ENCODE data around the gene FOXA2.

- TF ChIP-seq, protein P1, sequence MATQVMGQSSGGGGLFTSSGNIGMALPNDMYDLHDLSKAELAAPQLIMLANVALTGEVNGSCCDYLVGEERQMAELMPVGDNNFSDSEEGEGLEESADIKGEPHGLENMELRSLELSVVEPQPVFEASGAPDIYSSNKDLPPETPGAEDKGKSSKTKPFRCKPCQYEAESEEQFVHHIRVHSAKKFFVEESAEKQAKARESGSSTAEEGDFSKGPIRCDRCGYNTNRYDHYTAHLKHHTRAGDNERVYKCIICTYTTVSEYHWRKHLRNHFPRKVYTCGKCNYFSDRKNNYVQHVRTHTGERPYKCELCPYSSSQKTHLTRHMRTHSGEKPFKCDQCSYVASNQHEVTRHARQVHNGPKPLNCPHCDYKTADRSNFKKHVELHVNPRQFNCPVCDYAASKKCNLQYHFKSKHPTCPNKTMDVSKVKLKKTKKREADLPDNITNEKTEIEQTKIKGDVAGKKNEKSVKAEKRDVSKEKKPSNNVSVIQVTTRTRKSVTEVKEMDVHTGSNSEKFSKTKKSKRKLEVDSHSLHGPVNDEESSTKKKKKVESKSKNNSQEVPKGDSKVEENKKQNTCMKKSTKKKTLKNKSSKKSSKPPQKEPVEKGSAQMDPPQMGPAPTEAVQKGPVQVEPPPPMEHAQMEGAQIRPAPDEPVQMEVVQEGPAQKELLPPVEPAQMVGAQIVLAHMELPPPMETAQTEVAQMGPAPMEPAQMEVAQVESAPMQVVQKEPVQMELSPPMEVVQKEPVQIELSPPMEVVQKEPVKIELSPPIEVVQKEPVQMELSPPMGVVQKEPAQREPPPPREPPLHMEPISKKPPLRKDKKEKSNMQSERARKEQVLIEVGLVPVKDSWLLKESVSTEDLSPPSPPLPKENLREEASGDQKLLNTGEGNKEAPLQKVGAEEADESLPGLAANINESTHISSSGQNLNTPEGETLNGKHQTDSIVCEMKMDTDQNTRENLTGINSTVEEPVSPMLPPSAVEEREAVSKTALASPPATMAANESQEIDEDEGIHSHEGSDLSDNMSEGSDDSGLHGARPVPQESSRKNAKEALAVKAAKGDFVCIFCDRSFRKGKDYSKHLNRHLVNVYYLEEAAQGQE (IDR thresholded peaks at IDR 0.05; ENCODE audit: insufficient read depth in 1 of 2, low read depth in 2 of 2, low read length in 1 of 2) = no peak
- TF ChIP-seq, protein P2, sequence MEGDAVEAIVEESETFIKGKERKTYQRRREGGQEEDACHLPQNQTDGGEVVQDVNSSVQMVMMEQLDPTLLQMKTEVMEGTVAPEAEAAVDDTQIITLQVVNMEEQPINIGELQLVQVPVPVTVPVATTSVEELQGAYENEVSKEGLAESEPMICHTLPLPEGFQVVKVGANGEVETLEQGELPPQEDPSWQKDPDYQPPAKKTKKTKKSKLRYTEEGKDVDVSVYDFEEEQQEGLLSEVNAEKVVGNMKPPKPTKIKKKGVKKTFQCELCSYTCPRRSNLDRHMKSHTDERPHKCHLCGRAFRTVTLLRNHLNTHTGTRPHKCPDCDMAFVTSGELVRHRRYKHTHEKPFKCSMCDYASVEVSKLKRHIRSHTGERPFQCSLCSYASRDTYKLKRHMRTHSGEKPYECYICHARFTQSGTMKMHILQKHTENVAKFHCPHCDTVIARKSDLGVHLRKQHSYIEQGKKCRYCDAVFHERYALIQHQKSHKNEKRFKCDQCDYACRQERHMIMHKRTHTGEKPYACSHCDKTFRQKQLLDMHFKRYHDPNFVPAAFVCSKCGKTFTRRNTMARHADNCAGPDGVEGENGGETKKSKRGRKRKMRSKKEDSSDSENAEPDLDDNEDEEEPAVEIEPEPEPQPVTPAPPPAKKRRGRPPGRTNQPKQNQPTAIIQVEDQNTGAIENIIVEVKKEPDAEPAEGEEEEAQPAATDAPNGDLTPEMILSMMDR (IDR thresholded peaks at IDR 0.05) = no peak
These were observed 45.6 kb upstream of the FOXA2 start for GRCh38 chr20:22629927-22630326.

All from Panc1 (cell line).